ENCODE results near the gene DCTN4. TPM values are rescaled to one million over a fixed set of nuclear protein-coding genes. Genes with fewer than 3 reads are reported as not detected.

DCTN4 gene
- total and polyA plus RNA-seq, 9 of the 15 experiments (the other 6 are each of a cell fraction or from before 2014, with no cell fraction given) = 20.4 to 64.9 (median 49.9) TPM

GRCh38 chr5:150758531-150759333, at the start of gene DCTN4 (continued):
- TF ChIP-seq HNRNPLL (IDR thresholded peaks at IDR 0.05; ENCODE audit: low read depth, low read length, poor library complexity, severe bottlenecking) = peak; percentile 92
- TF ChIP-seq RBM17 (IDR thresholded peaks at IDR 0.05; ENCODE audit: borderline replicate concordance, low read depth, low read length) = no peak
- peak in 1 of 2 experiments; percentile 51; a peak in 1 of 4 replicates for TF ChIP-seq RCOR1 (IDR thresholded peaks at IDR 0.05; ENCODE audit: borderline replicate concordance in 1 of 2, low read depth in 2 of 2, low read length in 2 of 2)
- TF ChIP-seq CBX1 (IDR thresholded peaks at IDR 0.05; ENCODE audit: low read depth) = peak; percentile 60; the same call in 1 of the 2 replicates
- peak in 1 of 2 experiments; percentile 53; a peak in 2 of 4 replicates for TF ChIP-seq SRF (CRISPR knock-in tag; IDR thresholded peaks at IDR 0.05)
- TF ChIP-seq NFYB (IDR thresholded peaks at IDR 0.05; ENCODE audit: extremely low read depth, insufficient read length) = peak; percentile 94
- TF ChIP-seq MTA3 (IDR thresholded peaks at IDR 0.05; ENCODE audit: borderline replicate concordance) = peak; percentile 87; the same call in 1 of the 2 replicates
- peak; percentile 49 for TF ChIP-seq MEIS2 (IDR thresholded peaks at IDR 0.05; ENCODE audit: partially characterized antibody)
- peak; percentile 98 for TF ChIP-seq CREM (IDR thresholded peaks at IDR 0.05; ENCODE audit: low read depth)
- no peak for TF ChIP-seq ZNF175 (CRISPR knock-in tag; IDR thresholded peaks at IDR 0.05; ENCODE audit: low read depth)
- no peak; the same call in 1 of the 2 replicates for TF ChIP-seq ZNF354B (CRISPR knock-in tag; IDR thresholded peaks at IDR 0.05)
- TF ChIP-seq RBM25 (IDR thresholded peaks at IDR 0.05; ENCODE audit: low read depth, low read length, severe bottlenecking) = peak; percentile 91
- TF ChIP-seq DMBX1 (CRISPR knock-in tag; IDR thresholded peaks at IDR 0.05; ENCODE audit: borderline replicate concordance) = peak; percentile 68; the same call in 1 of the 2 replicates
- no peak for TF ChIP-seq SMC3 (conservative IDR thresholded peaks at IDR 0.05; ENCODE audit: insufficient read depth, low read depth, low read length)
- TF ChIP-seq ZNF57 (CRISPR knock-in tag; IDR thresholded peaks at IDR 0.05) = 0 out of 2 replicates have a peak, but pooled peaks have one; percentile 54
- peak; percentile 91 for TF ChIP-seq GABPB1 (CRISPR knock-in tag; IDR thresholded peaks at IDR 0.05)
- peak; percentile 45; the same call in 1 of the 2 replicates for TF ChIP-seq ZBTB5 (IDR thresholded peaks at IDR 0.05)
- TF ChIP-seq ZNF592 (IDR thresholded peaks at IDR 0.05) = peak; percentile 93
- peak; percentile 22; the same call in 1 of the 2 replicates for TF ChIP-seq ZBTB7A (IDR thresholded peaks at IDR 0.05; ENCODE audit: borderline replicate concordance, control insufficient read depth, low read depth, low read length)
- TF ChIP-seq BHLHE40 (IDR thresholded peaks at IDR 0.05; ENCODE audit: low read length) = peak; percentile 99
